Nephron (organoid): ENCODE results near the gene HOXC9.

ENCODE experiments used
- H3K27ac Mint-ChIP-seq, 3 experiments: 2 replicates each; pipeline ENCODE4 v1.8.0; 2020; ENCODE audit warnings: mixed read lengths in 3 of 3, mild to moderate bottlenecking in 2 of 3, moderate library complexity in 1 of 3
- H3K27me3 Mint-ChIP-seq: 2 replicates; pipeline ENCODE4 v1.8.0; 2021; ENCODE audit warnings: low read depth, mild to moderate bottlenecking, moderate library complexity, mixed read lengths
- H3K36me3 Mint-ChIP-seq: 2 replicates; pipeline ENCODE4 v1.8.0; 2020; ENCODE audit warnings: low read depth, mixed read lengths
- H3K4me1 Mint-ChIP-seq: 2 replicates; pipeline ENCODE4 v1.8.0; 2020; ENCODE audit warnings: mixed read lengths
- H3K4me3 Mint-ChIP-seq, 3 experiments: 2 replicates each; pipeline ENCODE4 v1.8.0; 2020; ENCODE audit warnings: mild to moderate bottlenecking in 3 of 3, mixed read lengths in 3 of 3, moderate library complexity in 2 of 3
- H3K9me3 Mint-ChIP-seq: 2 replicates; pipeline ENCODE4 v1.8.0; 2020; ENCODE audit warnings: mixed read lengths
- TF ChIP-seq, protein P1 (sequence below), 3 experiments: fragments of 200-600 bp; sonication (generic); IDR thresholded peaks; one replicate each; pipeline ENCODE4 v1.5.0; 2021; ENCODE audit warnings: antibody characterized with exemption in 3 of 3; ENCODE audit not compliant: unreplicated experiment in 3 of 3

Gene HOXC9

DNA sequence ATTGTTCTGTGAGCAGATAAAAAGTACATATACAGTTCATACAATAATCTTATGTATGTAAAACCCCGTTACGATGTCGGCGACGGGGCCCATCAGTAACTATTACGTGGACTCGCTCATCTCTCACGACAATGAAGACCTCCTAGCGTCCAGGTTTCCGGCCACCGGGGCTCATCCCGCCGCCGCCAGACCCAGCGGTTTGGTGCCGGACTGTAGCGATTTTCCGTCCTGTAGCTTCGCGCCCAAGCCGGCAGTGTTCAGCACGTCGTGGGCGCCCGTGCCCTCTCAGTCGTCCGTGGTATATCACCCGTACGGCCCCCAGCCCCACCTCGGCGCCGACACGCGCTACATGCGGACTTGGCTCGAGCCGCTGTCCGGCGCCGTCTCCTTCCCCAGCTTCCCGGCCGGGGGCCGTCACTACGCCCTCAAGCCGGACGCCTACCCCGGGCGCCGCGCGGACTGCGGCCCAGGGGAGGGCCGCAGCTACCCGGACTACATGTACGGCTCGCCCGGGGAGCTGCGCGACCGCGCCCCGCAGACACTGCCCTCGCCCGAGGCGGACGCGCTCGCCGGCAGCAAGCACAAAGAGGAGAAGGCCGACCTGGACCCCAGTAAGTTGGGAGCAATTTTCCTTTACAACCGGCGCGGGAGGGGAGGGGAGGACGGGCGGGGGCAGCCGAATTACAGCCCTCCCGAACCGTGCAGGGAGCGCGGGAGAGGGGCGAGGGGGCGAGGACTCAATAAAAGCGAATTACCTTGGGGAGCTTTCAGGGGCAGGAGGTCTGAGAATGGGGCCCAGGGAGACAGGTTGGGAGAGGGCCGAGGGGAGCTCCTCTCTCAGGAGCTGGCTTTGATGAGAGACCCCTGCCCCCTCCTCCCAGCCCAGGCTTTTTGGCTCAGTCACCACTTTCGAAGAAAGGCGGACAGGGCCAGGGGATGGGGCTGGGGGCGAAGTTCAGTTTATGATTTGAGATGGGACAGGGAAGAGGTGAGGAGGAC, at the start of gene HOXC9:
Gene HOXC9, plus strand, starts transcription at position 46 of the 999 bp plus-strand sequence. Its CDS starts 28 bp downstream, at position 74.
- H3K9me3 Mint-ChIP-seq = no peaks in the 10 kb centered on the region
- peak within 1 kb of the TSS; percentile 95 to 100 (median 100) for H3K27ac Mint-ChIP-seq
- TF ChIP-seq, protein P1, sequence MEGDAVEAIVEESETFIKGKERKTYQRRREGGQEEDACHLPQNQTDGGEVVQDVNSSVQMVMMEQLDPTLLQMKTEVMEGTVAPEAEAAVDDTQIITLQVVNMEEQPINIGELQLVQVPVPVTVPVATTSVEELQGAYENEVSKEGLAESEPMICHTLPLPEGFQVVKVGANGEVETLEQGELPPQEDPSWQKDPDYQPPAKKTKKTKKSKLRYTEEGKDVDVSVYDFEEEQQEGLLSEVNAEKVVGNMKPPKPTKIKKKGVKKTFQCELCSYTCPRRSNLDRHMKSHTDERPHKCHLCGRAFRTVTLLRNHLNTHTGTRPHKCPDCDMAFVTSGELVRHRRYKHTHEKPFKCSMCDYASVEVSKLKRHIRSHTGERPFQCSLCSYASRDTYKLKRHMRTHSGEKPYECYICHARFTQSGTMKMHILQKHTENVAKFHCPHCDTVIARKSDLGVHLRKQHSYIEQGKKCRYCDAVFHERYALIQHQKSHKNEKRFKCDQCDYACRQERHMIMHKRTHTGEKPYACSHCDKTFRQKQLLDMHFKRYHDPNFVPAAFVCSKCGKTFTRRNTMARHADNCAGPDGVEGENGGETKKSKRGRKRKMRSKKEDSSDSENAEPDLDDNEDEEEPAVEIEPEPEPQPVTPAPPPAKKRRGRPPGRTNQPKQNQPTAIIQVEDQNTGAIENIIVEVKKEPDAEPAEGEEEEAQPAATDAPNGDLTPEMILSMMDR (IDR thresholded peaks at IDR 0.05; ENCODE audit: unreplicated experiment in 3 of 3) = no peak
- peaks cover 39% of the 10 kb centered on the region for H3K27me3 Mint-ChIP-seq
- peaks cover 64% of the 10 kb centered on the region for H3K4me1 Mint-ChIP-seq
- H3K4me3 Mint-ChIP-seq = peak within 1 kb of the TSS; percentile 95 to 99 (median 96)
- H3K36me3 Mint-ChIP-seq = peaks cover 24% of the 10 kb centered on the region

DNA sequence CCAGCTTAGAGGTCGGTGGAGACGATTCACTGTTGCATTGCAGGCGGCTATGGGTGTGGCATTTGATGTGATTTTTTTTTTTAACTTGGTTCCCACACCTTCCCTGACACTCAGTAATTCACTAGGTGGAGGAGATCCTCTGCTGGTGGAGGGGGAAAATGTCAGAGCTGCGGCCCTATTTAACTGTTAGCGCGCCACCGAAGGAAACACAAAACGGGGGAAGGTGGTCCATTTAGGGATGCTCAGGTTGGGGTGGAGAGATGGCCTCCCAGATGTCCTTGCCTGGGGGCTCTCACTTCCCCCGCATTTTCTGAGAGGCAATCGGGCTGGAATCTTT, 49.6 kb upstream of the HOXC9 start:
- Mint-ChIP-seq H3K4me3 (no peak overlapping the region), H3K9me3 (no peaks in the 10 kb centered on the region), H3K36me3 (no peaks in the 10 kb centered on the region), H3K27ac (no peak overlapping the region), H3K27me3 (peaks cover 100% of the 10 kb centered on the region), H3K4me1 (peaks cover 6% of the 10 kb centered on the region)
- TF ChIP-seq, protein P1 (IDR thresholded peaks at IDR 0.05; ENCODE audit: unreplicated experiment in 3 of 3) = no peak

DNA sequence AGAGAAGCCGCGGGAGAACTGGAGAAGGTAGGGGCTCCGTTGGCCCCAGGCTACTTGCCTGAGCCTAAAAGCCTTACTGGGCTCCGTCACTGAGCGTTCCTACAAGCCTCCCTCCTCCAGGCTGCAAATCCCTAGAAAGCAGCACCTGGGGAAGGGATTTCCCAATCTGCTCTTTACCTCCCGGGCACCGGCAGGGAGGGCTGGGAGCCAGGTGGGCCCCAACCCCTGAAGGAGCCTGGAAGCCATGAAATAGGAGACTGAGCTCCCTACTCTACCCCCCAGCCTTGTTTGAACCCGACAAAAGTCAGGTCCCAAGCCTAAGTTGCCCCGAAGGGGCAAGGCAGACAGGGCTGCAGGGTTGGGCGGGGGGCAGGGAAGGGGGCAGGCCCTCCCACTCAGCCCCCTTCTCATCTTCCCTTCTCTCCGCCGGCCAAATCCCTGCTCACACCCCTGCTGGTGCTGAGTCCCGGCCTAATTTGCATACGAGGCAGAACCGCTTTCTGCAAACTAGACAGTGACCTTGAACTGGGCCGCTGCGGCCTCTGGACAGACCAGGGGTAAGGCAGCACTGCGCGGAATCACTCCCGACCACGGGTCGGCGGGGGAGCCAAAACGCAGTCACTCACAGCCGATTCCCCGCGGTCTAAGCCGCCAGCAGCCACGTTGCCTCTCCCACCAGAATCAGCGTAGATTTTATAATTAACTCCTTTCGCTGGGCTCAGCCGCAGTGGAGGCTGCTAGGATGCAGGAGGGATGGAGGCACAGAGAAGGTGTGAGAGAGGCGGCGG, 49.0 kb upstream of the HOXC9 start:
- TF ChIP-seq, protein P1 (IDR thresholded peaks at IDR 0.05; ENCODE audit: unreplicated experiment in 3 of 3) = no peak
- peaks cover 6% of the 10 kb centered on the region for H3K4me1 Mint-ChIP-seq
- no peaks in the 10 kb centered on the region for H3K9me3 Mint-ChIP-seq
- peak overlapping the region in 1 of 3 experiments; percentile 23 for H3K4me3 Mint-ChIP-seq
- peaks cover 100% of the 10 kb centered on the region for H3K27me3 Mint-ChIP-seq
- no peaks in the 10 kb centered on the region for H3K36me3 Mint-ChIP-seq
- H3K27ac Mint-ChIP-seq = no peak overlapping the region

DNA sequence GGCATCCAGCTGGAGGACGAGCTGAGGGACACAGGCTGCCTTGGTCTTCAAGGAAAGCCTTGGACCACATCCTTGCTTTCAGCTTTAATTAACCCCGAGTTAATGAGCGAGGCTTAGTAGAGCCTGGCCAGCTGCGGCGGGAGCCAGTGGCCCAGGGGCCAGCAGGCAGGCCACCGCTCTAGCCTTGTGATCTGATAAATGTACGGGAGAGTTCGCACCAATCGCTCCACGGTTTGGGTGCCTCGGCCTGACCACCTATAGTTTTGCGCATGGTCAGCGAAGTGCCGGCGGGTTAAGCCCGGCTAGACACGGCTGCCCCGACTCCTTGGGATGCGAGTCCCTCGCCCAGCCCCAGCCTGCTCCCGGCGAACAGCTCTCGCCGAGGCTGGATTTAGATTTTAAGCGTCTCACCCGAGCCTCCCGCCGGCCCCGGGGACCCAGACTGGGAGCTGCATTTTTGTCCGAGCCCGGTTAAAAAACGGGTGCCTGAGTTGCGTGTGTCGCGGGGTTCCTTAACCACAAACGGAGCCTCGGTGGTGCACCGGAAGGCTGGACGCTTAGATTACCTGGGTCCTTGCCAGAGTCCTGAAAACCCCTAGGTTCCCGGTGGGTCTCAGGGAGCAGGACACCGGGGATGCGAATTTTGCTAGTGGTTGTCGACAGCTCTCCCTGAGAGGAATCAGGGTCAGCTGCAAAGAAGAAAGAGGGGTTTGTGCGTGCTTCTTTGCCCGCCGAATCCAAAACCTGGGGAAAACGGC, 48.2 kb upstream of the HOXC9 start:
- Mint-ChIP-seq H3K27me3 (peaks cover 100% of the 10 kb centered on the region), H3K4me1 (peaks cover 6% of the 10 kb centered on the region), H3K9me3 (no peaks in the 10 kb centered on the region), H3K36me3 (no peaks in the 10 kb centered on the region), H3K27ac (no peak overlapping the region), H3K4me3 (no peak overlapping the region)
- TF ChIP-seq, protein P1 (IDR thresholded peaks at IDR 0.05; ENCODE audit: unreplicated experiment in 3 of 3) = no peak

DNA sequence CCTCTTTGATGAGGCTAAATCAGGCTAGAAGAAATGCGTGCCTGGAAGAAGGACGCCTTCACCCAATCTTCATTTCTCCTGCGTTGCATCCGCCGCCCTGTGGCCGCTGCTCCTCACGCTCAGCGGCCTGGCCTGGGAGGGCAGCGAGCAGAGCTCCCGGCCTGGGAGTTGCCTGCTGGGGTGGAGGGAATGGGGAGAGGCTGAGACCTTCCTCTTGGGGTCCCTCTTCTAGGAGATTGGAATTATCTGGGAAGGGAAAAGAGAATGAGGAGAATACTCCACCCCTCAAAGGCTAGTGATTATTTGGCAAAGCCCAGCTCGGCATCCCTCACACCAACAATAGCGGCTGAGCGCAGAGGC, 47.6 kb upstream of the HOXC9 start:
- Mint-ChIP-seq H3K36me3 (no peaks in the 10 kb centered on the region), H3K27me3 (peaks cover 100% of the 10 kb centered on the region), H3K4me3 (no peak overlapping the region), H3K27ac (no peak overlapping the region), H3K9me3 (no peaks in the 10 kb centered on the region), H3K4me1 (peaks cover 6% of the 10 kb centered on the region)
- TF ChIP-seq, protein P1 (IDR thresholded peaks at IDR 0.05; ENCODE audit: unreplicated experiment in 3 of 3) = no peak
